ENCODE results near the gene UROC1.

UROC1 gene

DNA sequence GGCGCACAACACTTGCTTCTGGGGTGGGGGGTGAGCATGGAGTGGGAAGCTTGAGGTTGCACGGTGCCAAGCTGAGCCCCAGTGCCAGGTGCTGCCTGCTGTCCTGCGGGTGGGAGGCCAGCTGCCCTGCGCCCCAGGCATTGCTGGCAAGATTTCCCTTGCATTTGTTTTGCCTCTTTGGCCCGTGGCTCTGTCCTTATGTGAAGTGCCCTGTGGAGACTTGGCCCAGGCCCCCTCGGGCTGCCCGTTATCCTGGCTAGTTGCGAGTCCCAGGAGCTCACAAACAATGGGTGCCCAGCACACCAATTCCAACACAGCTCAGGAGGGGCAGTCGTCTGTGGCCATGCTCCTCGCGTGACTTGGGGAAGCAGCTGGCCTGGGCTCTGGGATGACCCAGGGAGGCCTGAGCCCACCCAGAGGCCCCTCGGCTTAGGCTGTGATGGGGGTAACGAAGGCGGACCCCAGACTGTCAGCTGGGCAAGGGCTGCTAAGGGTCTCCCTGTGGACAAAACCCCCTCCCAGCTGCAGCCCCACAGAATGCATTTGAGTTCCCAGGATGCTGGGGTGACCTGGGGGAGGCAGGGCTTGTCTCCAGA is 35.2 kb upstream of the UROC1 start:
- no CpG with 5 or more reads among the region's 14 CpGs for WGBS (ENCODE audit: insufficient coverage, insufficient read length)
- Histone ChIP-seq H3K27ac (ENCODE audit: low read length) (no peak overlapping the region), H3K9me3 (ENCODE audit: control insufficient read depth, insufficient read depth, low read length) (no peaks in the 10 kb centered on the region), H3K36me3 (ENCODE audit: control insufficient read depth, insufficient read depth, low read length) (no peaks in the 10 kb centered on the region), H3K27me3 (ENCODE audit: control insufficient read depth, insufficient read depth, low read length) (no peaks in the 10 kb centered on the region), H3K4me3 (ENCODE audit: low read length) (no peak overlapping the region), H3K4me1 (ENCODE audit: control insufficient read depth, insufficient read depth, low read length) (peaks cover 6% of the 10 kb centered on the region)
- DNase-seq (ENCODE audit: low read depth, low spot score) = no peak

DNA sequence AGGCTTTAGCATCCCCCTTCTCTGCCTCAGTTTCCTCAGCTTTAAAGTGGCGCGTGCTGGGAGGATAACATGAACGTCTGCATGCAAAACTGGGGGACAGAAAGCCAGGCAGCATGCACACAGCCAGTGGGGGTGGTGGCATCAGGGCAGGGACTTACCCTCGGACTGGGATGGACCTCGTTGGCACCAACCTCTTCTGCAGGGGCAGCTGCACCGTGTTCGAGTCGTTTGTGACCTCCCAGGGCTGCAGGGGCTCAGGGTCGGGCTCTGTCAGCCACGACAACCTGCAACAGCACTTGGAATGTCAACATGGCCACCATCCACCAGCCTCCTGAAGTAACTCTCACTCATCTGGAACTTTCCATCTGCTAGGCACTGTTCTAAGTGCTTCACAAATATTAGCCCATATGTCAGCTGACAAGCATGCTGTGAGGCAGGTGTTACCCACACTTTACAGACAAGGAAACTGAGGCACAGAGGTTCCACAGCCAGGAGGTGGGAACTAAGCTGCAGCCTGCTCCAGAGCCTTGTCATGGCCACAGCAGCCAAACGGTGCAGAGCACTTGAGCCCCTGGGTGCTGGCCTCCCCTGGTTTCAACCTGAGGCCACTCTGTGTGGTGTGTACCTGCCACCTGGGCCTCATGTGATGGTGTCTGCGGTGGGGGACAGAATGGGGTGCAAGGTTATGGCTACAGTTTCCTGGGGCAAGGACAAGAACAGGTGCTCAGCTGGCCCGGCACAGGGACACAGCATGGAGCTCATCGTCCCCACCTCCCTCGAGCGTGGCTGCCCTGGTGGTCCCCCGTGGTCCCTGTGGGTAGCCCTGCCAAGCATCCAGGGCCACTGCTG is 34.5 kb upstream of the UROC1 start:
- H3K4me1 ChIP-seq (ENCODE audit: control insufficient read depth, insufficient read depth, low read length) = peaks cover 7% of the 10 kb centered on the region
- WGBS (ENCODE audit: insufficient coverage, insufficient read length) = no CpG with 5 or more reads among the region's 17 CpGs
- no peak overlapping the region for H3K27ac ChIP-seq (ENCODE audit: low read length)
- no peak for DNase-seq (ENCODE audit: low read depth, low spot score)
- no peaks in the 10 kb centered on the region for H3K27me3 ChIP-seq (ENCODE audit: control insufficient read depth, insufficient read depth, low read length)
- no peak overlapping the region for H3K4me3 ChIP-seq (ENCODE audit: low read length)
- no peaks in the 10 kb centered on the region for H3K36me3 ChIP-seq (ENCODE audit: control insufficient read depth, insufficient read depth, low read length)
- no peaks in the 10 kb centered on the region for H3K9me3 ChIP-seq (ENCODE audit: control insufficient read depth, insufficient read depth, low read length)

DNA sequence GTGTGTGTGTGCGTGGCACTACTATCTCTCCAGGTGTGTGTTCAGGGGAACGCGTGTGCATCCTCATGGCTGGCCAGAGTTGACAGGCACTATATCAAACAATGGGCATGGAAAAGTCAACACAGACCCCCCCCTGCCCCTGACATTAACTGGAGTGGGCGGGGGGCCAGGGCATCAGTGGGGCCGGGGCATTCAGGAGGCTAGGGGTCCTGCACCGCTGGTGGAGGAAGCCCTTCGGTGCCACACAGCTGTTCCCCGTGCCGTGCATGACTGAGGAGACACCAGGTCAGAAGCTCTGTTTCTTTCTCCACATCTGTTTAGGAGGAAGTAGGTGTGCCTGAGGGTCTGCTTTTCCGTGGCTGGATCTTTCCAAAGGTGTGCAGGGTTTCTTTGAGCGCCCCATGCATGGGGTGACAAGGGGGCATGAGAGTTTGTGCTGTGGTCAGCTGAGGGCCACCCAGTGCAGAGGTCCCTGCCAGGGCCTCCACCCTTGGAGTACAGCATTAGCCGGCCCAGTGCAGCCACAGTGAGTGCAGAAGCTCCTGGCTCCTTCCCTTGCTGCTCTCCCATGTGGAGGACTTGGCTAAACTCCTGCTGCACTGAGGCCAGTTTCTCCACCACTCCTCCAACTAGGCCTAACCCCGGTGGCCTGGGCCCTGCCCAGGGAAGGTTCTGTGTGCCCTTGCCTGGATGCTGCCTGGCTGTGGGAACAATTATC is 33.7 kb upstream of the UROC1 start:
- no peak for DNase-seq (ENCODE audit: low read depth, low spot score)
- WGBS (ENCODE audit: insufficient coverage, insufficient read length) = no CpG with 5 or more reads among the region's 13 CpGs
- no peak overlapping the region for H3K27ac ChIP-seq (ENCODE audit: low read length)
- H3K9me3 ChIP-seq (ENCODE audit: control insufficient read depth, insufficient read depth, low read length) = no peaks in the 10 kb centered on the region
- H3K36me3 ChIP-seq (ENCODE audit: control insufficient read depth, insufficient read depth, low read length) = no peaks in the 10 kb centered on the region
- peaks cover 7% of the 10 kb centered on the region for H3K4me1 ChIP-seq (ENCODE audit: control insufficient read depth, insufficient read depth, low read length)
- H3K27me3 ChIP-seq (ENCODE audit: control insufficient read depth, insufficient read depth, low read length) = no peaks in the 10 kb centered on the region
- no peak overlapping the region for H3K4me3 ChIP-seq (ENCODE audit: low read length)

DNA sequence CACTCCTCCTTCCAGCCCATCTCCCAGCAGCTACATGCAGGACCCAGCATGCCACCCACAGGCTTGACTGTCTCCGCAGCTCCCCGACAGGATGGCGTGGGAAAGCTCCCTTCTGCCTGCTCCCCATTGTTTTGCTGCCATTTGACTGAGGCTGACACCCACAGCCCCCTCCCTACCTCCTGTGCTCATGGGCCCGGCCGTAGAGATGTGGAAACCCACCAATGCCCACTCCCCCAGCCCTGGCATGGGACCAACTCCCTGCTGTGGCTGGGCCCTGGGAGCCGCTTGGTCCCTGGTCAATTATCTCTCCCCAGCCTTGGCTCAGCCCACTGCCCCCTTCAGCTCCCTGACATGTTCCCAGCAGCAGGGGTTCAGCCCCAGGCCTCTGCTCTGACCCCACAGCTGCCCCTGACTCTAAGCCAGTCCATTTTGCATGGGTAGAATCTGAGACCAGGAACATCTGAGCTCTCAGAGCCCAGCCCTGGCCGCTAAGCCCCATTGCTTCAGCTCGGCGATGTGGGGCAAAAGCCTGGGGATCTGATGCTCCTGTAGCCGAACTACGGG is 33.0 kb upstream of the UROC1 start:
- Histone ChIP-seq H3K36me3 (ENCODE audit: control insufficient read depth, insufficient read depth, low read length) (no peaks in the 10 kb centered on the region), H3K4me3 (ENCODE audit: low read length) (no peak overlapping the region), H3K27ac (ENCODE audit: low read length) (no peak overlapping the region), H3K4me1 (ENCODE audit: control insufficient read depth, insufficient read depth, low read length) (peaks cover 7% of the 10 kb centered on the region), H3K9me3 (ENCODE audit: control insufficient read depth, insufficient read depth, low read length) (no peaks in the 10 kb centered on the region), H3K27me3 (ENCODE audit: control insufficient read depth, insufficient read depth, low read length) (no peaks in the 10 kb centered on the region)
- DNase-seq (ENCODE audit: low read depth, low spot score) = no peak
- WGBS (ENCODE audit: insufficient coverage, insufficient read length) = no CpG with 5 or more reads among the region's 11 CpGs

DNA sequence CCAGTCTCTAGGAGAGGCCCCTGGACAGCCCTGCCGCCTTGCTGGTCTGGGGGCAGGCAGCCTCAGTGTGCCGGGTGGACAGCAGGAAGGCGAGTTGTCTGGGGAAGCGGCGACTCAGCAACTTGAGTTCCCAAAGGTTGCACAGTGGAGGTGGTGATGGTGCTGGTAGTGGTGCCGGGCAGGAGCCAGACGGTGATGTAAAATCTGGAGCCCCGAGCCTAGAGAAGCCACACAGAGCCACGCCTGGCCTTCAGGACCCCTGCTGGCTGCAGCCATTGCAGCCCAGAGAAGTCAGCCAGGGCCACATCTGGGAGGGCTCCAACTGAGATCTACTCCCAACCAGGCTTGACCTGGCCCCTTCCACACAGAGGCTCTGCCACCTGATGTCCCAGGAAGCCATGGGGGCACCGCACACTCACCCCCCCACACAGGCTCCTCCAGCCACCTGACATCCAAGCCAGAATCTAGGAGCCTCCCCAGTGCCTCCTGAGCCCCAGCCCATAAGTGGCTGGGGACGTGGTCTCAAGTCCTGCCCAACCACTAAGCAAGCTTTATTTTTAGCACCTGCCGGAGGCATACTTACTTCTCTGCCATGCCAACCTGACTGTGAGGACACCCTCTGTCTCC is 32.4 kb upstream of the UROC1 start:
- no CpG with 5 or more reads among the region's 12 CpGs for WGBS (ENCODE audit: insufficient coverage, insufficient read length)

DNA sequence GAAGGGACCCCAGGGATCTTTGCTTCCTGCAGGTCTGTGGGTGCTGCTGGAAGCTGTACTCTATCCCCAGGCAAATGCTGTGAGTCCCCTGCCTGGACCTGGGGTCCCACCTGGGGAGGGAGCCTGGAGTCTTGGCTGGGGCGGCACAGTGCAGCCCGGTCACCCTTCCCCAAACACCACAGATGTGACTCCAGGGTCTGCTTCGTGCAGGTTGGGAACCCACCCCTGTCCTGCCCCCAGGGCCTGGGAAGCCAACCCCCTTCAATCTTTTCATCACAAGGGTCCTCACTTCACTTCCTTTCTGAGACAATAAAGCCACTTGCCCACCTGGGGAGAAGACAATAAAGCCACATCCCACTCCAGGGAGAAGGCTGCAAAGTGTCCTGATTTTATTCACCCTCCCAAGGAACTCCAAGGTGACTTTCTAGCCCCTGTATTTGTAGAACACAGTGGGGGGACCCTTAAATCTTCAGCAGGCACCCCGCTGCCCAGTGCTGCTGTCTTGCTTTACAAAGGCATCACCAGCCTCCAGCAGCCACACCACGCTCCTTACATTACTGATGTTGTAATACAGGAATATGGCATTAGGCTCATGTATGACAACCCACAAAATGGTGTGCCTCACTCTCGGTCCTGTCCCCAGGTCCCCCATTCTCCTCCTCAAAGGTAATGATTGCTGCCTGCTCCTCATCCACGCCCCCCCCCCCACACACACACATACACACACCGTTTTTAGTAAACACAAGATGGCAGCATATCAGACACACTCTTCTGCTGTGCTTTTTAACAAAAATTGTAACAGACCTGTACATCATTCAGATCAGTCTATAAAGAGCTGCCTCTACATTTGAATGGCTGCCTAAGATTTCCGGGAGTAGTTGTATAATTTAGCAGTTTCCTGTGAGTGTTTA is 31.2 kb upstream of the UROC1 start:
- WGBS (ENCODE audit: insufficient coverage, insufficient read length) = no CpG with 5 or more reads among the region's 9 CpGs
- H3K27ac ChIP-seq (ENCODE audit: low read length) = no peak overlapping the region
- no peaks in the 10 kb centered on the region for H3K27me3 ChIP-seq (ENCODE audit: control insufficient read depth, insufficient read depth, low read length)
- H3K4me1 ChIP-seq (ENCODE audit: control insufficient read depth, insufficient read depth, low read length) = peaks cover 7% of the 10 kb centered on the region
- DNase-seq (ENCODE audit: low read depth, low spot score) = no peak
- H3K9me3 ChIP-seq (ENCODE audit: control insufficient read depth, insufficient read depth, low read length) = no peaks in the 10 kb centered on the region
- H3K4me3 ChIP-seq (ENCODE audit: low read length) = no peak overlapping the region
- no peaks in the 10 kb centered on the region for H3K36me3 ChIP-seq (ENCODE audit: control insufficient read depth, insufficient read depth, low read length)

More for the DNA sequence above, 32.4 kb upstream of the UROC1 start:
- Histone ChIP-seq H3K4me1 (ENCODE audit: control insufficient read depth, insufficient read depth, low read length) (peaks cover 7% of the 10 kb centered on the region), H3K27me3 (ENCODE audit: control insufficient read depth, insufficient read depth, low read length) (no peaks in the 10 kb centered on the region), H3K4me3 (ENCODE audit: low read length) (no peak overlapping the region), H3K36me3 (ENCODE audit: control insufficient read depth, insufficient read depth, low read length) (no peaks in the 10 kb centered on the region), H3K27ac (ENCODE audit: low read length) (no peak overlapping the region), H3K9me3 (ENCODE audit: control insufficient read depth, insufficient read depth, low read length) (no peaks in the 10 kb centered on the region)
- DNase-seq (ENCODE audit: low read depth, low spot score) = no peak

DNA sequence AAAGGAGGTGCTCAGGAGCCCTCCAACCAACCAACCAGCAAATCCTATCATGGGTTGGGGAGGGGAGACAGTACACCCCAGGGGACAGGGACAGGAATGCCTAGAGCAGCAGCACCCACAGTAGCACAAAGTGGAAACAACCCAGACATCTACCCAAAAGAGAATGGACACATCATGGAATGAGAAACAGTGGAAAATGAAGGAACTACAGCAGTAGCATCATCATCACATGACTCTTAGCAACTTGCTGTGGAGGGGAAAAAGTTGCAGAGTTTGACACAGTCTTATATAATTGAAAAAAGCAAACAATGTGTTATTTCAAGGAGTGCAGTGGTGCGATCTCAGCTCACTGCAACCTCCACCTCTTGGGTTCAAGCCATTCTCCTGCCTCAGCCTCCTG is 30.1 kb upstream of the UROC1 start:
- H3K4me1 ChIP-seq (ENCODE audit: control insufficient read depth, insufficient read depth, low read length) = peaks cover 7% of the 10 kb centered on the region
- H3K27ac ChIP-seq (ENCODE audit: low read length) = no peak overlapping the region
- H3K36me3 ChIP-seq (ENCODE audit: control insufficient read depth, insufficient read depth, low read length) = no peaks in the 10 kb centered on the region
- DNase-seq (ENCODE audit: low read depth, low spot score) = no peak
- H3K9me3 ChIP-seq (ENCODE audit: control insufficient read depth, insufficient read depth, low read length) = no peaks in the 10 kb centered on the region
- no peak overlapping the region for H3K4me3 ChIP-seq (ENCODE audit: low read length)
- H3K27me3 ChIP-seq (ENCODE audit: control insufficient read depth, insufficient read depth, low read length) = no peaks in the 10 kb centered on the region
- WGBS (ENCODE audit: insufficient coverage, insufficient read length) = no CpG with 5 or more reads among the region's 1 CpG

DNA sequence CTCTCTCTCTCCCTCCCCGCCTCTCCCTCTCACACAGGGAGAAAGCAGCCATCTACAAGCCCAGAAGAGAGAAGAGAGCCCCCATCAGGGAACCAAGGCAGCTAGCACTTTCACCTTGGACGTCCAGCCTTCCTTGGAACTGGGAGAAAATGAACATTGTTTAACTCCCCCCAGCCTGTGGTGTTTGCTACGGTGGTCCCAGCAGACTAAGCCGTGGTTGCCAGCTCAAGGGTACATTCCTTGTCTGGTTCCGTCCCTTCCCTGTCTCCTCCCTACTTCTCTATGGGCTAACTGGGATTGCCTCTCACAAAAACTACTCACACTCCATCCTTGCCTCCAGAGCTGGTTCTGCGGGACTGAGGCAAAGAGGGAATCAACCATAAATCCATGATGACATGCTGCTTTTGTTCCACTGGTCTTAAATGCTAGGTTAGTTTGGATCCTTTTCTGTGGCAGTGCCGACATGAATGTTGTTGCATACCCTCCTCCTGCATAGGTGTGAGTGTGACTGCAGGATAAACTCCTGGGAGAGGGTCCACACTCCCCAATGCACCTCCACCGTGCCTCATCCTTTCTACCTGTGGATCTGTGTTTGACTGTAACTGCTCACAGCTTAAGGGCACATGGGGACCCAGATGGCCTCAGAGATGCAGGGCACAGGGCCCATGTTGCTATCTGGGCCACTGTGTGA is 29.1 kb upstream of the UROC1 start:
- no peak for DNase-seq (ENCODE audit: low read depth, low spot score)
- Histone ChIP-seq H3K27me3 (ENCODE audit: control insufficient read depth, insufficient read depth, low read length) (no peaks in the 10 kb centered on the region), H3K27ac (ENCODE audit: low read length) (no peak overlapping the region), H3K4me3 (ENCODE audit: low read length) (no peak overlapping the region), H3K9me3 (ENCODE audit: control insufficient read depth, insufficient read depth, low read length) (no peaks in the 10 kb centered on the region), H3K36me3 (ENCODE audit: control insufficient read depth, insufficient read depth, low read length) (no peaks in the 10 kb centered on the region; the same call in 1 of the 2 replicates), H3K4me1 (ENCODE audit: control insufficient read depth, insufficient read depth, low read length) (peaks cover 7% of the 10 kb centered on the region)
- WGBS (ENCODE audit: insufficient coverage, insufficient read length) = no CpG with 5 or more reads among the region's 8 CpGs

DNA sequence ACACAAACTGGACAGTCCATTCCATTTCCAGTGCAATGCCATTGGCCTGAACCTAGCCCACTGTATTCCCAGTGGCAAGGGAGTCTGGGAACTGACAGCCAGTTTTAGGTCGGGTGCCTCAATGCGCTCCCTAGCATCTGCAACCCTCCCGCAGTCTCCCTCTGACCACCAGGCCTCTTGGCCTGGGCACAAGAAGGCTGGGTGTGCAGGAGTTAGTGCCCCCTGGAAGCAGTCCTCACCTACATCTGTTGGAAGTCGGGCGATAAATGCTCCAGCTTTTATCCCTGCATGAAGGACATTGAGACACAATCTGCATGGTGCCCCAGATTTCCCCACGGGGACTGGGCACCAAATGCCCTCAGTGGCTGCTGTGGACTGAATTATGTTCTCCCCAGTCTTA is 28.4 kb upstream of the UROC1 start:
- DNase-seq (ENCODE audit: low read depth, low spot score) = no peak

More for the DNA sequence above, 28.4 kb upstream of the UROC1 start:
- Histone ChIP-seq H3K4me3 (ENCODE audit: low read length) (no peak overlapping the region), H3K27ac (ENCODE audit: low read length) (no peak overlapping the region), H3K9me3 (ENCODE audit: control insufficient read depth, insufficient read depth, low read length) (no peaks in the 10 kb centered on the region), H3K27me3 (ENCODE audit: control insufficient read depth, insufficient read depth, low read length) (no peaks in the 10 kb centered on the region), H3K4me1 (ENCODE audit: control insufficient read depth, insufficient read depth, low read length) (peaks cover 7% of the 10 kb centered on the region), H3K36me3 (ENCODE audit: control insufficient read depth, insufficient read depth, low read length) (no peaks in the 10 kb centered on the region; the same call in 1 of the 2 replicates)
- WGBS (ENCODE audit: insufficient coverage, insufficient read length) = no CpG with 5 or more reads among the region's 6 CpGs

Data from iPS DF 6.9 (cell line).